ENCODE data around the gene EXOC5.
A peak's percentile ranks its signal among the peaks of the same experiment; 100 is the strongest.

The EXOC5 gene

GRCh38 chr14:57268161-57269069 lies at the start of gene EXOC5, which contains the start of gene AP5M1:
Gene EXOC5 (minus strand): TSS chr14:57268905. CDS start chr14:57268648, 257 bp downstream.
Gene AP5M1 (plus strand): TSS chr14:57268971. CDS start chr14:57269315, 344 bp downstream.
- TF ChIP-seq EZH2phosphoT487 (IDR thresholded peaks at IDR 0.05; ENCODE audit: low read depth) = no peak
- TF ChIP-seq CTCF (IDR thresholded peaks at IDR 0.05; ENCODE audit: low read depth, low read length) = no peak

GRCh38 chr14:57317248-57317833 lies 48.6 kb upstream of the EXOC5 start:
- H4K20me1 ChIP-seq (ENCODE audit: insufficient read depth, low read length) = no peaks in the 10 kb centered on the region
- H2AFZ ChIP-seq (ENCODE audit: low read depth, low read length) = no peak overlapping the region
- no peaks in the 10 kb centered on the region for H3K79me2 ChIP-seq (ENCODE audit: low read length)
- peaks cover 3% of the 10 kb centered on the region for H3K27me3 ChIP-seq (ENCODE audit: low read depth, low read length)
- no peak for TF ChIP-seq EZH2phosphoT487 (IDR thresholded peaks at IDR 0.05; ENCODE audit: low read depth)
- TF ChIP-seq CTCF (IDR thresholded peaks at IDR 0.05; ENCODE audit: low read depth, low read length) = peak; percentile 93
- no peaks in the 10 kb centered on the region for H3K9me3 ChIP-seq (ENCODE audit: insufficient read depth, low read length)
- H3K36me3 ChIP-seq (replicated peaks; ENCODE audit: low read depth, low read length) = no peaks in the 10 kb centered on the region
- no peak overlapping the region for H3K4me2 ChIP-seq (ENCODE audit: low read length)
- H3K4me3 ChIP-seq (ENCODE audit: low read length) = no peak overlapping the region
- H3K4me1 ChIP-seq (ENCODE audit: low read length) = peaks cover 2% of the 10 kb centered on the region; the same call in 1 of the 2 replicates
- H3K27ac ChIP-seq (ENCODE audit: low read length) = no peak overlapping the region
- H3K9ac ChIP-seq (ENCODE audit: low read length) = no peak overlapping the region

More at GRCh38 chr14:57268161-57269069, at the start of gene EXOC5, which contains the start of gene AP5M1:
- H3K9me3 ChIP-seq (ENCODE audit: insufficient read depth, low read length) = no peaks in the 10 kb centered on the region
- peaks cover 27% of the 10 kb centered on the region for H4K20me1 ChIP-seq (ENCODE audit: insufficient read depth, low read length)
- no peaks in the 10 kb centered on the region for H3K27me3 ChIP-seq (ENCODE audit: low read depth, low read length)
- H3K9ac ChIP-seq (ENCODE audit: low read length) = peak within 1 kb of the TSS; percentile 87
- peak within 1 kb of the TSS; percentile 83 for H3K27ac ChIP-seq (ENCODE audit: low read length)
- H3K4me2 ChIP-seq (ENCODE audit: low read length) = peak within 1 kb of the TSS; percentile 92
- H3K4me1 ChIP-seq (ENCODE audit: low read length) = peaks cover 18% of the 10 kb centered on the region
- peak within 1 kb of the TSS; percentile 94 for H3K4me3 ChIP-seq (ENCODE audit: low read length)
- peaks cover 4% of the 10 kb centered on the region for H3K36me3 ChIP-seq (replicated peaks; ENCODE audit: low read depth, low read length)
- H2AFZ ChIP-seq (ENCODE audit: low read depth, low read length) = peak within 1 kb of the TSS; percentile 82
- H3K79me2 ChIP-seq (ENCODE audit: low read length) = peaks cover 92% of the 10 kb centered on the region

- H3K36me3 ChIP-seq (replicated peaks; ENCODE audit: low read depth, low read length) = no peaks in the 10 kb centered on the region
- TF ChIP-seq CTCF (IDR thresholded peaks at IDR 0.05; ENCODE audit: low read depth, low read length) (no peak), EZH2phosphoT487 (IDR thresholded peaks at IDR 0.05; ENCODE audit: low read depth) (no peak)
Measured at GRCh38 chr14:57314396-57315089, 45.8 kb upstream of the EXOC5 start.

More at GRCh38 chr14:57314396-57315089, 45.8 kb upstream of the EXOC5 start:
- H3K9me3 ChIP-seq (ENCODE audit: insufficient read depth, low read length) = no peaks in the 10 kb centered on the region
- H3K27me3 ChIP-seq (ENCODE audit: low read depth, low read length) = no peaks in the 10 kb centered on the region; the same call in none of the 2 replicates
- H3K79me2 ChIP-seq (ENCODE audit: low read length) = no peaks in the 10 kb centered on the region
- H3K9ac ChIP-seq (ENCODE audit: low read length) = no peak overlapping the region
- H3K4me1 ChIP-seq (ENCODE audit: low read length) = peaks cover 2% of the 10 kb centered on the region; the same call in 1 of the 2 replicates
- H3K27ac ChIP-seq (ENCODE audit: low read length) = no peak overlapping the region
- no peak overlapping the region for H3K4me2 ChIP-seq (ENCODE audit: low read length)
- no peaks in the 10 kb centered on the region for H4K20me1 ChIP-seq (ENCODE audit: insufficient read depth, low read length)
- H3K4me3 ChIP-seq (ENCODE audit: low read length) = no peak overlapping the region
- H2AFZ ChIP-seq (ENCODE audit: low read depth, low read length) = 0 out of 2 replicates have a peak overlapping the region, but pooled peaks have one; percentile 51

All from OCI-LY3 (cell line).